ENCODE data around the gene TXK. TPM values are rescaled to one million over a fixed set of nuclear protein-coding genes. Genes with fewer than 3 reads are reported as not detected.

TXK gene
- 1 to 10 TPM; 1.6 to 6.8 (median 3.3) TPM for total RNA-seq

DNA sequence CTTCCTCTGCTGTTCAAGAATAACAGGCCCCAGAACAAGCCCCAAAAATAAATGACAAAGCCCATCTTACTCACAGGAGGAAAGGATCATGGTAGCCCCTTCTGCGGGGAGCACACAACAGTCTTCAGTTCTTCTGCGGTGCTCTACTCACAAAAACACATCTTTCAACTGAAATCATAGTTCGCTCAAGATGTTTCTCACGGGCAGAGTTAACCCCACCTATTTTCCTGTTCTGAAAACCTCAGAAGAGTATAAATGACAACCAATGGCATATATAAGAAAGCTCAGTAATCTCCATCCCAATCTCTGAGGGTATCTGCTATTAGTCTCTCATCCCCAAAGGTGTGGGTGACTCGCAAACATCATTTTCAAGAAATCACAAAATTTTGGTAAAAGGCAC is at the start of gene TXK:
TSS of gene TXK (minus strand) at position 170 of the 400 bp plus-strand sequence. CDS start at position 90, 80 bp downstream.
- Histone ChIP-seq H3K4me3 (no peak within 1 kb of the TSS), H3K4me1 (no peaks in the 10 kb centered on the region), H3K27me3 (no peaks in the 10 kb centered on the region), H3K27ac (no peak within 1 kb of the TSS), H3K36me3 (peaks cover 15% of the 10 kb centered on the region), H3K9me3 (no peaks in the 10 kb centered on the region)
- no peak for DNase-seq (ENCODE audit: low spot score in 2 of 2)
- TF ChIP-seq POLR2A (IDR thresholded peaks at IDR 0.05) (no peak), EP300 (IDR thresholded peaks at IDR 0.05) (no peak), POLR2AphosphoS5 (IDR thresholded peaks at IDR 0.05) (no peak)
- TF ChIP-seq, protein P1, sequence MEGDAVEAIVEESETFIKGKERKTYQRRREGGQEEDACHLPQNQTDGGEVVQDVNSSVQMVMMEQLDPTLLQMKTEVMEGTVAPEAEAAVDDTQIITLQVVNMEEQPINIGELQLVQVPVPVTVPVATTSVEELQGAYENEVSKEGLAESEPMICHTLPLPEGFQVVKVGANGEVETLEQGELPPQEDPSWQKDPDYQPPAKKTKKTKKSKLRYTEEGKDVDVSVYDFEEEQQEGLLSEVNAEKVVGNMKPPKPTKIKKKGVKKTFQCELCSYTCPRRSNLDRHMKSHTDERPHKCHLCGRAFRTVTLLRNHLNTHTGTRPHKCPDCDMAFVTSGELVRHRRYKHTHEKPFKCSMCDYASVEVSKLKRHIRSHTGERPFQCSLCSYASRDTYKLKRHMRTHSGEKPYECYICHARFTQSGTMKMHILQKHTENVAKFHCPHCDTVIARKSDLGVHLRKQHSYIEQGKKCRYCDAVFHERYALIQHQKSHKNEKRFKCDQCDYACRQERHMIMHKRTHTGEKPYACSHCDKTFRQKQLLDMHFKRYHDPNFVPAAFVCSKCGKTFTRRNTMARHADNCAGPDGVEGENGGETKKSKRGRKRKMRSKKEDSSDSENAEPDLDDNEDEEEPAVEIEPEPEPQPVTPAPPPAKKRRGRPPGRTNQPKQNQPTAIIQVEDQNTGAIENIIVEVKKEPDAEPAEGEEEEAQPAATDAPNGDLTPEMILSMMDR (IDR thresholded peaks at IDR 0.05) = no peak
- 87% methylated on average over 5 of the region's 5 CpGs for WGBS

DNA sequence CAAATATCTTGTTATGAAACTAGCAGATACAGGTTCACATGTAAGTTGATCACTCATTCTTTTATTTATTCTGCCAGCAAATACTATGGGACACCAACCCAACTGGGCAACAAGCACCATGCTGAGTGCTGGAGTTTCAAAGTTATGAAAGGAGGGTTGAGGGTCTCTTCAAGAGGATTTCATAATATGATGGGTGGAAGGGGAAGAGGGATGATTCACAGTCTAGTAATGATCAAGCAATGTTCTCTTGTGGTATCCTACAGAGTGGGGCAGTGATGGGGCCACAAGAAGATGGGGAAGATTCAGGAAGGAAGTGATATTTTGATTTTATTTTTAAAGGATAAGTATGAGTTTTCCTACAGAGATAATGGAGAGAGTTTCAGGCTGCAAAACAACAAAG is 46.2 kb upstream of the TXK start:
- H3K36me3 ChIP-seq = no peaks in the 10 kb centered on the region
- no peak for DNase-seq (ENCODE audit: low spot score in 2 of 2)
- H3K27ac ChIP-seq = no peak overlapping the region
- H3K27me3 ChIP-seq = no peaks in the 10 kb centered on the region
- no peak for TF ChIP-seq POLR2A (IDR thresholded peaks at IDR 0.05)
- TF ChIP-seq, protein P1 (IDR thresholded peaks at IDR 0.05) = no peak
- TF ChIP-seq POLR2AphosphoS5 (IDR thresholded peaks at IDR 0.05) = no peak
- no peak for TF ChIP-seq EP300 (IDR thresholded peaks at IDR 0.05)
- no peaks in the 10 kb centered on the region for H3K4me1 ChIP-seq
- no peak overlapping the region for H3K4me3 ChIP-seq
- no peaks in the 10 kb centered on the region for H3K9me3 ChIP-seq

DNA sequence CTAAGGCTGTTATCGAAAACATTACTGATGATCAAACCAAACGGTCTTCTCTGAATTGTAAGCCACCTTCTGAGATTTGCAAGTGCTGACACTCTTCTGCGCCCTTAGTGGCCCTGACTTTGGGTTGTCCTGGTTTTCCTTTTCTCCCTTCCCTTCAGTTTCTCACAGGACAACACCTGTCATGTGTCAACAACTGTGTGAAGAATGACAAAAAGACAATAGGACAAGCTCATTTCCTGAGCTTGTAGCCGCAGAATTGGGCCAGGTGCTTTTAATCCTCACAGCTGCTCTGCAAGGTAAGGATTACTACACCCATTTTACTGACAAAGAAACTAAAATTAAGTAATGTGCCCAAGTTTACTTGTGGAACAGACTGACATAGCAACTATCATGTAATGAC is 44.9 kb upstream of the TXK start:
- Histone ChIP-seq H3K4me1 (peaks cover 2% of the 10 kb centered on the region), H3K4me3 (no peak overlapping the region), H3K27ac (no peak overlapping the region), H3K36me3 (no peaks in the 10 kb centered on the region), H3K27me3 (no peaks in the 10 kb centered on the region), H3K9me3 (no peaks in the 10 kb centered on the region)
- TF ChIP-seq, protein P1 (IDR thresholded peaks at IDR 0.05) = no peak
- no peak for TF ChIP-seq POLR2A (IDR thresholded peaks at IDR 0.05)
- no peak for TF ChIP-seq POLR2AphosphoS5 (IDR thresholded peaks at IDR 0.05)
- TF ChIP-seq EP300 (IDR thresholded peaks at IDR 0.05) = no peak
- 85% methylated on average over 4 of the region's 4 CpGs for WGBS
- no peak for DNase-seq (ENCODE audit: low spot score in 2 of 2)

DNA sequence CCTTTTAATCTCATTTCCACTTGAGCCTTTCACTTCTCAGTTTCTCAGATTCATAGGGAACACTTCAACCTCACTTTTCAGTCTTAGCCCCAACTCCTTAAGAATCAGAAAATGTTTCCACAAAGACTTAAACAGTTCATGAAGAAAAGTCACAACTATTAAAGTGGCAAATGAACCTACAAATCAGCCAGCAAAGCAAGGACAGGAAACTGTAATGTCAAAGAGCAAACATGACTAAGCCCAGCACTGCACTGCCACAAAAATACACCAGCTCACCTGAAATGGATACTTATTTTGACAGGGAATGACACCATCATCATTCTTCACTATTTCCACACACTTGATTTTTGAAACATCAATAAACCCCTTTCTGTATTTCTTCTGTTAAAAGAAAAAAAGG is 41.8 kb upstream of the TXK start:
- Histone ChIP-seq H3K4me1 (peaks cover 10% of the 10 kb centered on the region), H3K36me3 (no peaks in the 10 kb centered on the region), H3K4me3 (no peak overlapping the region), H3K9me3 (no peaks in the 10 kb centered on the region), H3K27ac (no peak overlapping the region), H3K27me3 (no peaks in the 10 kb centered on the region)
- no peak for TF ChIP-seq EP300 (IDR thresholded peaks at IDR 0.05)
- TF ChIP-seq POLR2A (IDR thresholded peaks at IDR 0.05) = no peak
- TF ChIP-seq, protein P1 (IDR thresholded peaks at IDR 0.05) = no peak
- no peak for TF ChIP-seq POLR2AphosphoS5 (IDR thresholded peaks at IDR 0.05)
- no peak for DNase-seq (ENCODE audit: low spot score in 2 of 2)

DNA sequence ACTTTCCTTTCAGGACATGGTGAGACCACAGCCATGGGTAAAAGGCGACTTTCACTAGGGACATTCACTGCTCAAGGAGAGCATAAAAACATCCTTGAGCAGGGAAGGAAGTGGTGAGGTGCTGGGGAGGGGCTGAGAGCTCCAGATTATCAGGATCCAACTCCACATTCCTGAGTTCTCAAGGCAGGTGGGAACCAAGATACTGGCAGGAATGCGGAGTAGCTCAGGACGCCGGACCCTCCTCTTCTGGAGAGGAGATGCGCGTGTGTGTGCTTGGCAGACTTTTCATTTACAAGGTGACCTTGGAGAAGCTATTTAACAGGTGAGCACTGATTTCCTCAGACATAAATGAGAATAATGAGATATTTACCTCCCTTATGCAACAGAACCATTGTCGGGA is 41.3 kb upstream of the TXK start:
- H3K4me1 ChIP-seq = peaks cover 10% of the 10 kb centered on the region

More for the DNA sequence above, 41.3 kb upstream of the TXK start:
- H3K36me3 ChIP-seq = no peaks in the 10 kb centered on the region
- WGBS = 71% methylated on average over 7 of the region's 7 CpGs
- TF ChIP-seq, protein P1 (IDR thresholded peaks at IDR 0.05) = no peak
- no peak for TF ChIP-seq POLR2A (IDR thresholded peaks at IDR 0.05)
- no peak for TF ChIP-seq EP300 (IDR thresholded peaks at IDR 0.05)
- no peak for TF ChIP-seq POLR2AphosphoS5 (IDR thresholded peaks at IDR 0.05)
- H3K27ac ChIP-seq = no peak overlapping the region
- no peaks in the 10 kb centered on the region for H3K9me3 ChIP-seq
- no peak overlapping the region for H3K4me3 ChIP-seq
- no peak for DNase-seq (ENCODE audit: low spot score in 2 of 2)
- no peaks in the 10 kb centered on the region for H3K27me3 ChIP-seq

Measured in suprapubic skin (tissue), 4 donors.